Breast epithelium (tissue), 3 donors: Measurements from ENCODE around the gene HLA-DMA.

Experiments used
- POLR2AphosphoS5 ChIP-seq, 3 donors: sonication (generic); formaldehyde crosslinking; IDR thresholded peaks; one replicate each; pipeline ENCODE4 v1.6.1; 2017; ENCODE audit warnings: antibody characterized with exemption in 3 of 3
- TF ChIP-seq, protein P1 (sequence below), 3 donors: fragments of 450-650 bp; IDR thresholded peaks; one replicate each; pipeline ENCODE4 v1.5.1; 2016 to 2017; ENCODE audit warnings: antibody characterized with exemption in 3 of 3, mild to moderate bottlenecking in 3 of 3, moderate library complexity in 3 of 3

DNA sequence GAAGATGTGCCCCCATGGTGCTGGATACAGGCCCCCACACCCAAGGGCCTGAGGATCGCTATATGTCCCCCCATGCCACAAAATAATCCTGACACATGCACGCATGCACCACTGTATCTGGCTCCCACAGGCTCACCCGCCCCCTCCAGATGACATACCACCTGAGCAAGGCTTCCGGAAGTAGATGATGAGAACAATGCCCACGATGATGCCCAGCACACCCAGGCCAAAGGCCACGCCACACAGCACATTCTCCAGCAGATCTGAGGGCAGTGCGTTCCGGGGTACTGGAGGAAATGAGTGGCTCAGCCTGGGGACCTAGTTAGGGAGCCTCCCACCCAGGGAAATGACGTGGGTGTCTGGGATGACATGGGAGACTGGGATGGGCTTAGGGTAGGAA lies 3.8 kb downstream of the HLA-DMA start:
- TF ChIP-seq, protein P1, sequence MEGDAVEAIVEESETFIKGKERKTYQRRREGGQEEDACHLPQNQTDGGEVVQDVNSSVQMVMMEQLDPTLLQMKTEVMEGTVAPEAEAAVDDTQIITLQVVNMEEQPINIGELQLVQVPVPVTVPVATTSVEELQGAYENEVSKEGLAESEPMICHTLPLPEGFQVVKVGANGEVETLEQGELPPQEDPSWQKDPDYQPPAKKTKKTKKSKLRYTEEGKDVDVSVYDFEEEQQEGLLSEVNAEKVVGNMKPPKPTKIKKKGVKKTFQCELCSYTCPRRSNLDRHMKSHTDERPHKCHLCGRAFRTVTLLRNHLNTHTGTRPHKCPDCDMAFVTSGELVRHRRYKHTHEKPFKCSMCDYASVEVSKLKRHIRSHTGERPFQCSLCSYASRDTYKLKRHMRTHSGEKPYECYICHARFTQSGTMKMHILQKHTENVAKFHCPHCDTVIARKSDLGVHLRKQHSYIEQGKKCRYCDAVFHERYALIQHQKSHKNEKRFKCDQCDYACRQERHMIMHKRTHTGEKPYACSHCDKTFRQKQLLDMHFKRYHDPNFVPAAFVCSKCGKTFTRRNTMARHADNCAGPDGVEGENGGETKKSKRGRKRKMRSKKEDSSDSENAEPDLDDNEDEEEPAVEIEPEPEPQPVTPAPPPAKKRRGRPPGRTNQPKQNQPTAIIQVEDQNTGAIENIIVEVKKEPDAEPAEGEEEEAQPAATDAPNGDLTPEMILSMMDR (IDR thresholded peaks at IDR 0.05) = no peak
- TF ChIP-seq POLR2AphosphoS5 (IDR thresholded peaks at IDR 0.05) = no peak
